Measurements from ENCODE around the gene WWOX. TPM values are rescaled to one million over a fixed set of nuclear protein-coding genes. Genes with fewer than 3 reads are reported as not detected.

WWOX gene
- total and polyA plus RNA-seq, 2 experiments from 2014 or later: 17.0 to 39.8 TPM

- Histone ChIP-seq H3K79me2 (no peaks in the 10 kb centered on the region), H3K9me2 (replicated peaks; ENCODE audit: insufficient read depth) (no peaks in the 10 kb centered on the region), H2AFZ (no peak overlapping the region), H3K4me3 (no peak overlapping the region), H3K9me3 (ENCODE audit: low read depth) (no peaks in the 10 kb centered on the region), H4K20me1 (ENCODE audit: insufficient read depth, poor library complexity, severe bottlenecking) (no peaks in the 10 kb centered on the region), H3K4me2 (no peak overlapping the region), H3K27me3 (no peaks in the 10 kb centered on the region), H3K4me1 (ENCODE audit: insufficient read depth) (peaks cover 14% of the 10 kb centered on the region), H3K36me3 (replicated peaks; ENCODE audit: insufficient read depth, low read depth) (no peaks in the 10 kb centered on the region), H3K27ac (no peak overlapping the region)
- TF ChIP-seq EZH2phosphoT487 (IDR thresholded peaks at IDR 0.05; ENCODE audit: low read depth, severe bottlenecking, unreplicated experiment) (no peak), EZH2 (IDR thresholded peaks at IDR 0.05; ENCODE audit: borderline replicate concordance) (no peak), CTCF (IDR thresholded peaks at IDR 0.05; ENCODE audit: poor library complexity) (no peak)
- no peak for DNase-seq (ENCODE audit: low spot score)
- WGBS (ENCODE audit: low lambda C conversion rate, missing lambda C conversion rate): 94% methylated on average over 4 of the region's 4 CpGs
Measured at GRCh38 chr16:78311831-78312230, 212.4 kb downstream of the WWOX start.

- no peaks in the 10 kb centered on the region for H3K27me3 ChIP-seq
- H3K79me2 ChIP-seq: no peaks in the 10 kb centered on the region
- H3K4me2 ChIP-seq: peak overlapping the region; percentile 52
- H3K36me3 ChIP-seq (replicated peaks; ENCODE audit: insufficient read depth, low read depth): no peaks in the 10 kb centered on the region
- H2AFZ ChIP-seq: no peak overlapping the region
- no peak for DNase-seq (ENCODE audit: low spot score)
- peaks cover 8% of the 10 kb centered on the region for H3K4me1 ChIP-seq (ENCODE audit: insufficient read depth)
- H3K4me3 ChIP-seq: no peak overlapping the region
- TF ChIP-seq CTCF (IDR thresholded peaks at IDR 0.05; ENCODE audit: poor library complexity) (no peak), EZH2phosphoT487 (IDR thresholded peaks at IDR 0.05; ENCODE audit: low read depth, severe bottlenecking, unreplicated experiment) (no peak), EZH2 (IDR thresholded peaks at IDR 0.05; ENCODE audit: borderline replicate concordance) (no peak)
- H3K9me2 ChIP-seq (replicated peaks; ENCODE audit: insufficient read depth): no peaks in the 10 kb centered on the region
- no peaks in the 10 kb centered on the region for H4K20me1 ChIP-seq (ENCODE audit: insufficient read depth, poor library complexity, severe bottlenecking)
- H3K27ac ChIP-seq: no peak overlapping the region
- 47% methylated on average over 11 of the region's 11 CpGs for WGBS (ENCODE audit: low lambda C conversion rate, missing lambda C conversion rate)
- H3K9me3 ChIP-seq (ENCODE audit: low read depth): no peaks in the 10 kb centered on the region
Measured at GRCh38 chr16:78317564-78318240, 218.2 kb downstream of the WWOX start.

- Histone ChIP-seq H3K36me3 (replicated peaks; ENCODE audit: insufficient read depth, low read depth) (no peaks in the 10 kb centered on the region), H2AFZ (no peak overlapping the region), H3K9me2 (replicated peaks; ENCODE audit: insufficient read depth) (no peaks in the 10 kb centered on the region), H3K4me1 (ENCODE audit: insufficient read depth) (peaks cover 17% of the 10 kb centered on the region), H3K79me2 (no peaks in the 10 kb centered on the region), H3K4me2 (peak overlapping the region; percentile 31), H4K20me1 (ENCODE audit: insufficient read depth, poor library complexity, severe bottlenecking) (no peaks in the 10 kb centered on the region), H3K4me3 (no peak overlapping the region), H3K9me3 (ENCODE audit: low read depth) (no peaks in the 10 kb centered on the region), H3K27ac (no peak overlapping the region), H3K27me3 (no peaks in the 10 kb centered on the region)
- TF ChIP-seq EZH2 (IDR thresholded peaks at IDR 0.05; ENCODE audit: borderline replicate concordance) (no peak), CTCF (IDR thresholded peaks at IDR 0.05; ENCODE audit: poor library complexity) (no peak), EZH2phosphoT487 (IDR thresholded peaks at IDR 0.05; ENCODE audit: low read depth, severe bottlenecking, unreplicated experiment) (peak; percentile 88)
- no peak for DNase-seq (ENCODE audit: low spot score)
- 60% methylated on average over 9 of the region's 9 CpGs for WGBS (ENCODE audit: low lambda C conversion rate, missing lambda C conversion rate)
Measured at GRCh38 chr16:78321620-78322360, 222.3 kb downstream of the WWOX start.

Measured in hepatocyte (in vitro differentiated cells).